GM18519 (cell line): Measurements from ENCODE around the gene SYDE2.
"Not testable (repeated sequence)": the region's sequence is repeated elsewhere in the genome, so short reads cannot be mapped to it uniquely, and the experiment has no call there.

ENCODE experiments used
- ATAC-seq: cut with Tn5 transposase; IDR thresholded peaks from one replicate; pipeline ENCODE4 v1.9.1; 2021; ENCODE audit warnings: mild to moderate bottlenecking, moderate library complexity; ENCODE audit not compliant: unreplicated experiment, low FRiP score

Gene SYDE2

GRCh38 chr1:85178396-85178795, 22.4 kb downstream of the SYDE2 start:
- no peak for ATAC-seq

- ATAC-seq: no peak
Observed at GRCh38 chr1:85174503-85174902, 26.3 kb downstream of the SYDE2 start.

- ATAC-seq: no peak
Observed at GRCh38 chr1:85172684-85173337, 28.0 kb downstream of the SYDE2 start.

GRCh38 chr1:85171721-85172120, 29.1 kb downstream of the SYDE2 start:
- ATAC-seq: no peak

DNA sequence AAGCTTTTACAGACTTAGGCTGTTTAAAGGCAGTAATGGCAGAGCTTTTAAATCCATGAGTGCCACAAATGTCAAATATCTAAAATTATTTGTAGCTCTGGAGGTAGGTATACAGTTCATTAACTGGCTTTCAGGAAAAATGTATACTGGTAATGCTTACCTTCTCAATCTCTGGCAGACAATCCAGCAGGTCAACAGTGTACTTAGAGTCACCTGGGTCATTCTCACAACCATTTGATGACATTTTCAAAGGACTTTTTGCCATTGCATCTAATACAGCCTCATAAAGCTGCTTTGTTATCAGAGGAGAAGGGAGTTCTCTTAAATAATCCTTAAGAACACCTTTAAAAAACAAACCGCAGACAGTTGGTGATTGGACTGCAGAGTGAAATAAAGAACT, 31.9 kb downstream of the SYDE2 start:
- ATAC-seq: no peak

GRCh38 chr1:85166351-85166750, 34.5 kb downstream of the SYDE2 start:
- no peak for ATAC-seq

DNA sequence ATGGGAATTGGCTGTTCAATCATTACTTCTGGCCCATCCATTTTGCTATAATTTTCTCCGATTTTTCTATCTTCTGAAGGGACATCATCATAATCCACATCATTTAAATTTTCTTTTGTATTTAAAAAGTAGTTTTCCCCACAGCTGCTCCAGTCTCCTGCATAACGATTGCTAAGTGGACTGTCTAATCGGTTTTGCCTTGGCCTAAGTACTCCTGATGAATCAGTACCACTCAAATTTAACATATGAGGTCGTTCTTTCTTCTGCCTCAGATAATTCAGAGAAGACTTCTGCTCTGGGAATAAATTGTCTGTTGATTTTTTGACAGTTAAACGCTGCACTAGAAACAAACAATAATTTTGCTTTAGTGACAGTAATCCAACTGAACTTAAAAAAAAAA, 41.9 kb downstream of the SYDE2 start:
- ATAC-seq: no peak

DNA sequence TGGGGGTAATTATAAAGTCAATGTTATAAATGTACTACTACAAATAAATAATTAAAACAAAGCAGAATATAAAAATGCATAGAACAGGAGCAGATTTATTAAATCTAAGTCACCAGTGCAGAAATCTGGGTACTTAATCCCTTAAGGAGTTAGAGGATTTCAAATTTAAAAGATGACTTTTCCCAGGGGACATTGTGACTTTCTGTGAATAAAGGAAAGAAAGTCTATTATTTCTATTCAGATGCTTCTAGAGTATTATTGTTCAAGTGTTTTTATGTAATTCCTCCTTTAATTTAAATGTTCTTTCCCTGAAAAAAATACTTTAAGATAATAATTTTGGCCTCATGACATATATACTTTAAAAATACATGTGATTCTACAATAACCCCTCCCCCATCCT, 43.4 kb downstream of the SYDE2 start:
- no peak for ATAC-seq

DNA sequence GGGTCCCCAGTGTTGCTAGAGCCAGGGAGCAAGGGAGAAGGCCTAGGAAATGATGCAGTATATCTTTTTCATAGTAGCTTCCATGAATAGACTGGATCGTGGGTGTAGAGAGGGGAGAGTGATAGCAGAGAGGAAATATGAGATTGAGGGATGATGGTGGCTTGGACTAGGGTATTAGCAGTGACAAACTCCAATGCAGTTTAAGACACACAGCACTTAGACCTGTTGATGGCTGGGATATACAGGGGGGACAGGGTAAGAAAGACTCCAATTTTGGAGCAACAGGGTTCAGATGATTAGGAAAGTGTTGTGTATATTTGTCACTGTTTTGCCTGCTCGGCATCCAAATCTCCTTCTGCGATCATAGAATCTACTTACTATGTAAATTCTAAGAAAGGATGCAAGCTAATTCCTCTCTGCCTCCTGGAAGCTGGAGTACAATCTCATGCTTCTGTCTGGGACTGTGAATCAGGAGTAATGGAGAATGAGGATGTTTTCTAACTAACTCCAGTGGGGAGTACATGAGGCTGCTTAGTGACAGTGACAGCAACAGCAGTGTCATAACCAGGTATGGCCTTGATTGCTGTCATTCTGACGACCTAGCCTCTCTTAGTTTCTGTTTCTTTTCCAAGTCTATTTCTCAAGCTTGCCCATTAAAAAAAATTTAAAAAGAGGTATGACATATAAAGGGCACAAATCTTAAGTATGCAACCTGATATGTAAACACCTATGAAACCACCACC, 47.5 kb downstream of the SYDE2 start:
- ATAC-seq: peak; percentile 52

DNA sequence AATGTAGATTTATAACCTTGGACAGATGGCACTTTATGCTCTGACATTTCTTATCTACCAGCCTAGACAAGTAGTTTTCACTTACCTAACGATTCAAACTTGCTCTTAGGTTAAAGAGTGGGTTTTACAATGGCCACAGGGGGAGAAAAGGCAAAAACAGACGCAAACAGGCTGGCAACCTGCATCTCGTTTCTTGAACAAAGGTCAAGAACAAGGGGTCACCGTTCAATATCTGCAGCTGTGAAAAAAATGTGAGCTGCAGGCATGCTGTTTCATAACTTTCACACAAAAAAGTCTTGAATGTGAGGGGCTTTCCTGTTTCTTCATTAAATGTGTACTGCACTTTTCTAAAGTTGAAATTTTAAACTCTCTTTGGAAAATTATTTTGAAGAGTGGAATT, 49.4 kb downstream of the SYDE2 start:
- ATAC-seq: no peak

- no peak for ATAC-seq
Observed at GRCh38 chr1:85149805-85150204, 51.0 kb downstream of the SYDE2 start.

GRCh38 chr1:85148524-85149250, 52.1 kb downstream of the SYDE2 start:
- ATAC-seq: peak; percentile 96

GRCh38 chr1:85146972-85147359, 53.9 kb downstream of the SYDE2 start:
- ATAC-seq: no peak

GRCh38 chr1:85146298-85146971, 54.4 kb downstream of the SYDE2 start:
- not testable (repeated sequence) for ATAC-seq

DNA sequence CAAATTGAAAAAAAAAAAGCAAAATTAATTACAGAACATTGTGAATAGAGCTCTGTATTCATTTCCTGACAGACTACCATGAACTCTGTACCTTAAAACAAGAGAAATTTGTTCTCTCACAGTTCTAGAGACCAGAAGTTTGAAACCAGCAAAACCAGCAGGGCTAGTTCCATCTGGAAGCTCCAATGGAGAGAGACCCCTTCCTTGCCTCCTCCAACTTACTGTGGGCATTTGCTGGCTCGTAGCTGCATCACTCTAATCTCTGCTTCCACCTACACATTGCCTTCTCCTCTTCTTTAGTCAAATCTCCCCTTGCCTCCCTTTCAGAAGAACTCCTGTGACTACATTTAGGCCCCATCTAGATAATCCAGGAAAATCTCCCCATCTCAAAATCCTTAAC, 56.5 kb downstream of the SYDE2 start:
- ATAC-seq: no peak

DNA sequence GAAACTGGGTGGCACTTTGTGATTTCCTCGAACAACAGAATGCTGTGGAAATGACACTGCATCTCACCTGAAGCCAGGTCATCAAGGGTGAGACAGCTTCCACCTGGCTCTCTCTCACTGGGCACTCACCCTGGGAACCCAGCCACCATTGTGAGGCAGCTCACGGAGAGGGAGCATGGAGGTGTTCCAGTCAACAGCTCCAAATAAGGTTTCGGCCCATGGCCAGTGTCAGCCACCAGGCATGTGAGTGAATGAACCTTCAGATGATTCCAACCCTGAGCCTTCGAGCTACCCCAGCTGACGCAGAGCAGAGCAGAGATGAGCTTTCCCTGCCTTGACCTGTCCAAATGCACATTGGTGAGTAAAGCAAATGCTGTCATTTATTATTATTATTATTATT, 58.1 kb downstream of the SYDE2 start:
- no peak for ATAC-seq

DNA sequence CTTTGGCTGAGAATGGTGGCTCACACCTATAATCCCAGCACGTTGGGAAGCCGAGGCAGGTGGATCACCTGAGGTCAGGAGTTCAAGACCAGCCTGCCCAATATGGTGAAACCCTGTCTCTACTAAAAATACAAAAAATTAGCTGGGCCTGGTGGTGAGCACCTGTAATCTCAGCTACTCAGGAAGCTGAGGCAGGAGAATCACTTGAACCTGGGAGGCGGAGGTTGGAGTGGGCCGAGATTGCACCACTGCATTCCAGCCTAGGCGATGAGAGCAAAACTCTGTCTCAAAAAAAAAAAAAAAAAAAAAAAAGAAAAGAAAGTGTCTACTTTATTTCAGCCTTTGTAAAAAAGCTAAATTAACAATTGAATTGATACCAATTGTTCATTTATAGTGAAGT, 62.4 kb downstream of the SYDE2 start:
- not testable (repeated sequence) for ATAC-seq

DNA sequence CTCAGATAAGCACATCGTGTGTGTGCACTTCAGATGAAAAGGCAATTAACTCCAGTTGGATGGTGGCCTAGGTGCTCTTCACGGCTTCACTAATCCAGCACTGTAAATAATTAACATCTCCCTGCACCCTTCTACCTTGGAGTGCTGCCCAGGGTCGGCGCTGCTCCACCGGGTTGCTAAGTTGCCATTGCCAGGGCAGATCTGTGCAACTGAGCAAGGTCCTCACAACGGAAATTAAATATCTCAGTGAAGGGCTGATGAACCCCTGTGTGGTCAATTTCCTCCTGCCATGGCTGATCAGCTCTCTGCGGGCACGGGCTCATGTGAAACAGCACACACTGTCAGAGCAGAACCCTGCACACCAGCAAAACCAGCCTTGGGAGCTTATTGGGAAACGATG, 63.2 kb downstream of the SYDE2 start:
- no peak for ATAC-seq

DNA sequence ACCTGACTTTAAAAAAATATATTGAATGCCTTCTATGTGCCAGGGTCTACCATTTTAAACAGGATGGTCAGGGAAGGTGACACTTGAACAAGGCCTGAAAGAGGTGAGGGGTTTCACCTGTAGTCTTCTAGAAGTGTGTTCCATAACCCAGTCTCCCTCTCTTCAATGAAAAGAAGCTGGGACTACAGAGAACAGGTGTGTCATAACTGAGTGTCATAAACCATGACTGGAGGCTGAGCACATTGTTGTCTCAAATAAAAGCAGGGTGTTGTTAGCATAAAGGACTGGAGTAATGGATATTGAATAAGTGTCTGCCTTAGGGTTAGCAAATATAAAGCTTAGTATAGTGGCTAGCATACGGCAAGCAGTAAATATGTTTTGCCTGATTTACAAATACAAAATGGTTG, 65.4 kb downstream of the SYDE2 start:
- ATAC-seq: no peak

GRCh38 chr1:85134583-85135391, 66.0 kb downstream of the SYDE2 start:
- ATAC-seq: no peak
